ENCODE measurements around the gene SAMD14.

GRCh38 chr17:50098583-50098982 lies 31.4 kb downstream of the SAMD14 start:
- TF ChIP-seq, protein P1, sequence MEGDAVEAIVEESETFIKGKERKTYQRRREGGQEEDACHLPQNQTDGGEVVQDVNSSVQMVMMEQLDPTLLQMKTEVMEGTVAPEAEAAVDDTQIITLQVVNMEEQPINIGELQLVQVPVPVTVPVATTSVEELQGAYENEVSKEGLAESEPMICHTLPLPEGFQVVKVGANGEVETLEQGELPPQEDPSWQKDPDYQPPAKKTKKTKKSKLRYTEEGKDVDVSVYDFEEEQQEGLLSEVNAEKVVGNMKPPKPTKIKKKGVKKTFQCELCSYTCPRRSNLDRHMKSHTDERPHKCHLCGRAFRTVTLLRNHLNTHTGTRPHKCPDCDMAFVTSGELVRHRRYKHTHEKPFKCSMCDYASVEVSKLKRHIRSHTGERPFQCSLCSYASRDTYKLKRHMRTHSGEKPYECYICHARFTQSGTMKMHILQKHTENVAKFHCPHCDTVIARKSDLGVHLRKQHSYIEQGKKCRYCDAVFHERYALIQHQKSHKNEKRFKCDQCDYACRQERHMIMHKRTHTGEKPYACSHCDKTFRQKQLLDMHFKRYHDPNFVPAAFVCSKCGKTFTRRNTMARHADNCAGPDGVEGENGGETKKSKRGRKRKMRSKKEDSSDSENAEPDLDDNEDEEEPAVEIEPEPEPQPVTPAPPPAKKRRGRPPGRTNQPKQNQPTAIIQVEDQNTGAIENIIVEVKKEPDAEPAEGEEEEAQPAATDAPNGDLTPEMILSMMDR (conservative IDR thresholded peaks at IDR 0.05 in 1 of 2, IDR thresholded peaks at IDR 0.05 in 1 of 2; ENCODE audit: low read depth in 1 of 2, low read length in 2 of 2), result no peak
- TF ChIP-seq EZH2 (IDR thresholded peaks at IDR 0.05; ENCODE audit: low read length, missing control alignments), result no peak
